WTC11 (cell line): Measurements from ENCODE around the gene RNF4.

ENCODE experiments used
- CTCF ChIP-seq: fragments of 200-600 bp; IDR thresholded peaks from 2 replicates; pipeline ENCODE4 v1.8.0; 2022; ENCODE audit warnings: antibody characterized with exemption
- E2F5 ChIP-seq: sonication (generic); formaldehyde crosslinking; IDR thresholded peaks from 2 replicates; pipeline ENCODE4 v1.8.1; 2022; ENCODE audit warnings: mild to moderate bottlenecking, moderate library complexity, missing genetic modification reagents
- ELF4 ChIP-seq: sonication (generic); formaldehyde crosslinking; IDR thresholded peaks from 2 replicates; pipeline ENCODE4 v1.8.1; 2022; ENCODE audit warnings: low read depth, mild to moderate bottlenecking, moderate library complexity, missing genetic modification reagents
- SOX15 ChIP-seq: fragments of 250-450 bp; sonication (Bioruptor Pico); IDR thresholded peaks from 2 replicates; pipeline ENCODE4 v1.9.0; 2021; ENCODE audit warnings: mild to moderate bottlenecking
- TCF7 ChIP-seq: sonication (generic); formaldehyde crosslinking; IDR thresholded peaks from 2 replicates; pipeline ENCODE4 v1.8.0; 2022; ENCODE audit warnings: mild to moderate bottlenecking, low read depth, missing genetic modification reagents, moderate library complexity
- USF1 ChIP-seq: sonication (generic); formaldehyde crosslinking; IDR thresholded peaks from 2 replicates; pipeline ENCODE4 v1.8.0; 2022; ENCODE audit warnings: mild to moderate bottlenecking, missing genetic modification reagents
- ZBTB21 ChIP-seq: sonication (generic); formaldehyde crosslinking; IDR thresholded peaks from 2 replicates; pipeline ENCODE4 v1.8.1; 2023; ENCODE audit warnings: mild to moderate bottlenecking, missing genetic modification reagents, borderline replicate concordance
- ZNF219 ChIP-seq: sonication (generic); formaldehyde crosslinking; IDR thresholded peaks from 2 replicates; pipeline ENCODE4 v1.8.0; 2023; ENCODE audit warnings: missing genetic modification reagents, mild to moderate bottlenecking, borderline replicate concordance
- TF ChIP-seq, protein P1 (sequence below): sonication (generic); formaldehyde crosslinking; conservative IDR thresholded peaks from 2 replicates; pipeline ENCODE4 v1.8.1; 2023; ENCODE audit warnings: mild to moderate bottlenecking, low read depth, missing genetic modification reagents, moderate library complexity

DNA sequence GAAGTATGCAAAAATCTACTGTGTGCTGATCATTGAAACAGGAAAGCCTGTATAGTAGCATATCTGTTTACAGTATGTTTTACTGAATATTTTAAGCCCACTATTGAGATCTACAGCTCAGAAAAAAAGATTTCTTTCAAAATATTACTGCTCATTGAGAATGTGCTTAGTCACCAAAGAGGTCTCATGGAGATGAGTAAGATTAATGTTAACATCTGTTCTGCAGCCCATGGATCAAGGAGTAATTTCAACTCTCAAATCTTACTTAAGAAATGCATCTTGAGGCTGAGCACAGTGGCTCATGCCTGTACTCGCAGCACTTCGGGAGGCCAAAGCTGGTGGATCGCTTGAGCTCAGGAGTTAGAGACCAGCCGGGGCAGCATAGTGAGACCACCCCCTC, 3.3 kb downstream of the RNF4 start:
- TF ChIP-seq USF1 (CRISPR knock-in tag) (no peak), CTCF (no peak), E2F5 (no peak), ZNF219 (CRISPR knock-in tag) (no peak), ZBTB21 (CRISPR knock-in tag) (no peak), ELF4 (CRISPR knock-in tag) (no peak), TCF7 (no peak), SOX15 (CRISPR knock-in tag) (no peak)
- TF ChIP-seq, protein P1, sequence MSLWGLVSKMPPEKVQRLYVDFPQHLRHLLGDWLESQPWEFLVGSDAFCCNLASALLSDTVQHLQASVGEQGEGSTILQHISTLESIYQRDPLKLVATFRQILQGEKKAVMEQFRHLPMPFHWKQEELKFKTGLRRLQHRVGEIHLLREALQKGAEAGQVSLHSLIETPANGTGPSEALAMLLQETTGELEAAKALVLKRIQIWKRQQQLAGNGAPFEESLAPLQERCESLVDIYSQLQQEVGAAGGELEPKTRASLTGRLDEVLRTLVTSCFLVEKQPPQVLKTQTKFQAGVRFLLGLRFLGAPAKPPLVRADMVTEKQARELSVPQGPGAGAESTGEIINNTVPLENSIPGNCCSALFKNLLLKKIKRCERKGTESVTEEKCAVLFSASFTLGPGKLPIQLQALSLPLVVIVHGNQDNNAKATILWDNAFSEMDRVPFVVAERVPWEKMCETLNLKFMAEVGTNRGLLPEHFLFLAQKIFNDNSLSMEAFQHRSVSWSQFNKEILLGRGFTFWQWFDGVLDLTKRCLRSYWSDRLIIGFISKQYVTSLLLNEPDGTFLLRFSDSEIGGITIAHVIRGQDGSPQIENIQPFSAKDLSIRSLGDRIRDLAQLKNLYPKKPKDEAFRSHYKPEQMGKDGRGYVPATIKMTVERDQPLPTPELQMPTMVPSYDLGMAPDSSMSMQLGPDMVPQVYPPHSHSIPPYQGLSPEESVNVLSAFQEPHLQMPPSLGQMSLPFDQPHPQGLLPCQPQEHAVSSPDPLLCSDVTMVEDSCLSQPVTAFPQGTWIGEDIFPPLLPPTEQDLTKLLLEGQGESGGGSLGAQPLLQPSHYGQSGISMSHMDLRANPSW (CRISPR knock-in tag), result no peak
